ENCODE results near the gene RXRG.

RXRG gene

GRCh38 chr1:165353731-165354671, 90.9 kb downstream of the RXRG start:
- ChIA-PET POLR2A (no interaction called here), CTCF (interaction anchor here (1.6 to 2.5 kb wide), 2 partner anchors 14 to 240 kb away, joined by 3 to 16 read pairs; no protein-coding TSS in a partner anchor)
- TF ChIP-seq, protein P1, sequence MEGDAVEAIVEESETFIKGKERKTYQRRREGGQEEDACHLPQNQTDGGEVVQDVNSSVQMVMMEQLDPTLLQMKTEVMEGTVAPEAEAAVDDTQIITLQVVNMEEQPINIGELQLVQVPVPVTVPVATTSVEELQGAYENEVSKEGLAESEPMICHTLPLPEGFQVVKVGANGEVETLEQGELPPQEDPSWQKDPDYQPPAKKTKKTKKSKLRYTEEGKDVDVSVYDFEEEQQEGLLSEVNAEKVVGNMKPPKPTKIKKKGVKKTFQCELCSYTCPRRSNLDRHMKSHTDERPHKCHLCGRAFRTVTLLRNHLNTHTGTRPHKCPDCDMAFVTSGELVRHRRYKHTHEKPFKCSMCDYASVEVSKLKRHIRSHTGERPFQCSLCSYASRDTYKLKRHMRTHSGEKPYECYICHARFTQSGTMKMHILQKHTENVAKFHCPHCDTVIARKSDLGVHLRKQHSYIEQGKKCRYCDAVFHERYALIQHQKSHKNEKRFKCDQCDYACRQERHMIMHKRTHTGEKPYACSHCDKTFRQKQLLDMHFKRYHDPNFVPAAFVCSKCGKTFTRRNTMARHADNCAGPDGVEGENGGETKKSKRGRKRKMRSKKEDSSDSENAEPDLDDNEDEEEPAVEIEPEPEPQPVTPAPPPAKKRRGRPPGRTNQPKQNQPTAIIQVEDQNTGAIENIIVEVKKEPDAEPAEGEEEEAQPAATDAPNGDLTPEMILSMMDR (IDR thresholded peaks at IDR 0.05; ENCODE audit: control extremely low read depth, extremely low read depth, low read depth, missing control alignments) = no peak
- no peak for DNase-seq (ENCODE audit: extremely low spot score)

- CTCF ChIA-PET = interaction anchor here (0.9 to 4.5 kb wide), 2 partner anchors 13 to 16 kb away, joined by 3 to 40 read pairs; no protein-coding TSS in a partner anchor
These were observed 92.3 kb downstream of the RXRG start for GRCh38 chr1:165352442-165353293.

GRCh38 chr1:165351863-165352441, 93.0 kb downstream of the RXRG start:
- TF ChIP-seq, protein P1 (IDR thresholded peaks at IDR 0.05; ENCODE audit: control extremely low read depth, extremely low read depth, low read depth, missing control alignments) = no peak
- DNase-seq (ENCODE audit: extremely low spot score) = no peak
- POLR2A ChIA-PET = no interaction called here
- CTCF ChIA-PET = interaction anchor here (0.9 to 4.5 kb wide), 2 partner anchors 14 to 17 kb away, joined by 3 to 40 read pairs; no protein-coding TSS in a partner anchor

More at GRCh38 chr1:165352442-165353293, 92.3 kb downstream of the RXRG start:
- no peak for DNase-seq (ENCODE audit: extremely low spot score)
- POLR2A ChIA-PET = no interaction called here
- TF ChIP-seq, protein P1 (IDR thresholded peaks at IDR 0.05; ENCODE audit: control extremely low read depth, extremely low read depth, low read depth, missing control alignments) = no peak
